Cerebellar nuclear complex (tissue), 1 donor: ENCODE data around the gene FAXDC2.

Experiments used
- DNase-seq, 2 experiments: peaks; one replicate each; lab custom pipeline; 2025; lab: John Stamatoyannopoulos, UW

The FAXDC2 gene

DNA sequence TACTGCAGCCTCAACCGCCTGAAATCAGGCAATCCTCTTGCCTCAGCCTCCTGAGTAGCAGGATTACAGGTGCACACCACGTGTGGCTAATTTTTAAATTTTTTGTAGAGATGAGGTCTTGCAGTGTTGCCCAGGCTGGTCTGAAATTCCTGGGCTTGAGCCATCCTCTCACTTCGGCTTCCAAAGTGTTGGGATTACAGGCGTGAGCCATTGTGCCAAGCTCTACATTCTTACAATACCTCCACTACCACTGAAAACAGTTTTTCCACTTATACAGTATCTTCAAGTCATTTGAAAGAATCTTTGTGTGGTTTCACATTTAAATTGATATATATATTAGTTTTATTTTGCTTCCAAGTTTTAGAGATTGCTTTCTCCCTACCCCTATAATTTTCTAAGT, 52.6 kb downstream of the FAXDC2 start:
- DNase-seq, result no peak

DNA sequence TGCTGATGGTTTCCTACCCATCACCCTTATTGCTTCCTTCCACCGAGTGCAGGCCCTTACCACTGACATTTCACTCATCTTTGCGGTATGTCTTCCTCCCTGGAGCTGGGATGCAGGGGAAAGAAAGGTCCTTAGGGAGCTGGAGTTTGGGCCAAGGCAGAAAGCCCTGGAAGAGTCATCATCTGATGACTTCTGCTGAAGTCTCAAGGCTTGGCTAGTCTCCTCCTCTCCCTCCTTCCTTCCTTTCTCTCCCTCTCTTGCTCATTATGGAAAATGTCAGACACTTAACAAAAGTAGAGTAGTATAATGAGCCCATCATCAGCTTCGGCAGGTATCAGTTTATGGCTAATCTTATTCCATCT, 55.2 kb downstream of the FAXDC2 start:
- no peak for DNase-seq

DNA sequence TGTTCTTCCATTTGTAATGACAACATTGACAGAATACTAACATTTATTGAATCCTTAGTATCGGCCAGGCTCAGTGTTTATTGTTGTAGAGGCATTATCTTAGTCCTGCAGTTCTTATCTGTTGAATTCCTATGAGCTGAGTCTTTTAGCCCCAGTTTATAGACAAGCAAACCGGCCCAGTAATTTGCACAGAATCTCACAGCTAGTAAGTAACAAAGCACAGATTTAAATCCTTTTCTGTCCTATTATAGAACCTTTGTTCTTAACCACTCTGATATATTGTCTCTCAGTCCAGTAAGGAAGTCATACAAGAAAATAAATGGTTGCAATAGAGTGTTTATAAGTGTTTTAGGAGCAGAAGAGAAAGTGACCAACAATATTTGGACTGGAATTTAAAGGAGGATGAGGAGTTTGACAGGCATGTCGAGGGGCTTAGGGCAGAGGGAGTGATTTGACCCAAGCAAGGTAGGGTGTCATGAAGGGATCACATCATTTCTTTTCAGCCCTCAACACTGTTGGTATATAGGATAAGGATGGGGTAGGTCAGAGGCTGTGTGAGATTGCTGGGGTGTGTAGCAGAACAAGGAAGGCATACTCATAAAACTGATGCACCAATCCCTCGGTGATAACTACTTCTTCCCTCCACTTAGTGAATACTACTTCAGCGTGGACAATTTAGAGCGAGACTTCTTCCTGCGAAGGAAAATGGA, 55.7 kb downstream of the FAXDC2 start:
- no peak for DNase-seq

DNA sequence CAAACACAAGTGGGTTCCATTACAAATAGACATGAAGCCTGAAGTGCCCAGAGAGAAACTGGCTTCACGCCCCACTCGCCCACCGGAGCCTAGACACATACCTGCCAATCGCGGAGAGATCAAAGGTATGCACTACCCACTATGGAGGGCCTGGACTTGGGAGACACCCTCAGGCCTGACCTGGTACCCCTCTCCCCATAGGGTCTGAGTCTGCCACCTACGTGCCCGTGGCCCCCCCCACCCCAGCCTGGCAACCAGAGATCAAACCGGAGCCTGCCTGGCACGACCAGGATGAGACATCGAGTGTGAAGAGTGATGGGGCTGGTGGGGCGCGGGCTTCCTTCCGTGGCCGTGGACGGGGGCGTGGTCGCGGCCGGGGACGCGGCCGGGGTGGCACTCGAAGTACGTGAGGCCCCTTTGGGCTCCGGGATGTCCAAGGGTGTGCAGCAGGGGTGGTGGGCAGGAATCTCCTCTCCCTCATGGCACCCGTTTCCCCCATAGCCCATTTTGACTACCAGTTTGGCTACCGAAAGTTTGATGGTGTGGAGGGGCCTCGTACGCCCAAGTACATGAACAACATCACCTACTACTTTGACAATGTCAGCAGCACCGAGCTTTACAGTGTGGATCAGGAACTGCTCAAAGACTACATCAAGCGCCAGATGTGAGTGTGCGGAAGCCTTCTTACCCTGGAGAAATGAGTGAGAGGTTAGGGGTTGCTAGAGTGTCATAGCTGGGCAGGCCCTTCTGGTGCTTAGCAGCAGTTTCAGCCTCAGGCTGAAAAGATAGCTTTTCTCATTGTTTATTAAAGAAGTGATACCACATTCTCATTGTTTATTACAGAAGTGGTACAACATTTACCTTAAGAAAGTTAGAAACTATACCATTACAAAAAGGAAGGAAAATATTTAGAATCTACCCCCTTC, 56.5 kb downstream of the FAXDC2 start:
- no peak for DNase-seq

DNA sequence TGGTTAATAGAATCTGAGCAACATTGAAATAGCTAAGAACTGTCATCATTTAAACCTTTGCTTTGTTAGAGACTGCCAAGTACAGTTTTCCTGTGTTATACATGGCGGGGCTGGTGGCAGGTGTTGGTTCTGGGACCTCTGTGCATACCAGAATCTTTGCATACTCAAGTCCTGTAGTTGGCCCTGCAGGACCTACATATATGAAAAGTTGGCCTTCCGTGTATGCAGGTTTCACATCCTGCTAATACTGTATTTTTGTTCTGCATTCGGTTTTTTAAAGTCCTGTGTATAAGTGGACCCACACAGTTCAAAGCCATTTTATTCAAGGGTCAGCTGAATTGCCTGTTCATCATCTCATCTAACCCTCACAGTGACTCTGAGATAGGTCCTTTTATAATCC, 58.9 kb downstream of the FAXDC2 start:
- no peak for DNase-seq

DNA sequence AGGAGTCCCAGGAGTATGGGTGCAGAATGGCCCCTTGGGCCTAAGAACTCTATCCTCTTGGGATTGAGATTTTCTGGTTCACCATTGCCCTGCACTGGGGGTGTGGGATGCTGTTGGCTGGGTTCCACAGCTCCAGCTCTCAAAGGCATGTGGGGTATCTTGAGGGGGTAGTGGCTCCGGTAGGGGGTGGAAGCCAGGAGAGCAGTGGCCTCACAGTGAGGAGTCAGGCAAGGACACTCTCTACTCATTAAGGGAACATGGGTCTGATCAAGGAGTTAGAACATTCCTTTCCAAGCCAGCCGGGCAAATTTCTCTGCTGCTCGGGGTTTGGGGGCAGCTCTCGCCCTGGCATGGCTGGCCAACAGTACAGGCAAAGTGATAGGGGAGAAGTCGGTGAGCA, 62.2 kb downstream of the FAXDC2 start:
- no peak for DNase-seq

DNA sequence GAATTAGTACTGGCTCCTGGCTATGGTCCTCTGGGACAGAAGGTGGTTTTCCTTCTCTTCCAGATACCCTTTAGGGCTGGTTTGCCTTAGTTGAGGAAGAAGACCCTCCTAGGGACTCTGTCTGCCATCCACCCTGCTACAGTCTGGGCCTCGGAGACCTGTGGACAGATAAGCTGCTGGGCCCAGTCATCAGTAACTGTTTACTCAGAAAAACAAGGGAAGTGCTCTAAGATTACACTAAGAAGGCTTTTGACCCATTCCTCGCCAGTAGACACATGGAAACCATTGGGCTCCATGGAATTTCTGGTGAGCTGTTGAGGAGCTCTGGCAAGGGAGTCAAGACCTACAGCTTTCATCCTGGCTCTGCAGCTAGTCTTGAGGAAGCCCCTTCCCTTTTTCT, 64.0 kb downstream of the FAXDC2 start:
- DNase-seq, result no peak

DNA sequence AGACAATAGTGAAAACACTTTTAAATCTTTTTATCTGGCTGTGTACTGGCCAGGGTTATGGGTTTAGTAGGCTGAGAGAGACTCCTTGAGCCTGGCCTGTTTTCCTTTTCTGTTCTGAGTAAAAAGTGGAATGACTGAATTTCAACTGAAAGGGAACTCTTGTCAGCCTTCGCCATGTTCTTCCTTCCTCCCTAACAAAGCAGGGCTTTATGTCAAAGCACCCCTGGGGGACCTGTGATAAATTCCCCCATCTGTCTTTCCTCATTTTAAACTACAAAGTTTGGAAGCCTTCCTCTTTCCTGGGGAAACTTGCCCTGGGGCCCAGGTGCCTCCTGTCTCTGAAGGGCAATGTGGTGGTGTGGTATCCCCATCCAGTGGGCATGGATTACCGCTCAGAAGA, 65.5 kb downstream of the FAXDC2 start:
- no peak for DNase-seq

DNA sequence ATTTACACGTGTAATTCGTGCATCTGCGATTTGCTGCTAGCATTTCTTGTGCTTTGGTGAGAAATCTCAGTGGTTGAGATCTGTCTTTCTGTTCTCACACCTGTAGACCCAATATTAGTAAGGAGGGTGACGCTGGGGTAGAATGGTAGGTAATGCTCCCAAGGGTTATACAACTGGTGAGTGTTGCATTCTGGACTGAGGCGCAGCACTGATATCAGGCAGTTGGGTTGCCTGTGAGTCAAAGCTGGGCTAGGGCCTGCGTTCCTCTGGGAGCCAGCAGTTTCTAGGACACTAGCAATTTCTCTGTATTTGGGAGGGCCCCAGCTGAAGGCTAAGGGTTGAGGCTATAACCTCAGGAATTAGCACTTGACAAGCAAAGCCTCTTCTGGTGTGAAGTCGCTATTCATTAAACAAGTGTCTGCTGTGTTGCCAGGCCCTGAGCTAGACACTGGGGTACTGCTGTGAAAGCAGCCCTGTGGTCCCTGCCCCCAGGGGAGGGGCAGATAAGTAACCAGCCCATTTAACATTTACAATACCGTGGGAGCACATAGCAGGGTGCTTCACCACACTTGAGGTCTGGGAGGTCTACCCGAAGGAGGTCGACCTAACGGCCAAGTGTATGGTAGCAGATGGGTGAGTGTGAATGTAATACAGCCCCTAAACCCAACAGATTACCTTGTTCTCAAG, 66.5 kb downstream of the FAXDC2 start:
- no peak for DNase-seq

DNA sequence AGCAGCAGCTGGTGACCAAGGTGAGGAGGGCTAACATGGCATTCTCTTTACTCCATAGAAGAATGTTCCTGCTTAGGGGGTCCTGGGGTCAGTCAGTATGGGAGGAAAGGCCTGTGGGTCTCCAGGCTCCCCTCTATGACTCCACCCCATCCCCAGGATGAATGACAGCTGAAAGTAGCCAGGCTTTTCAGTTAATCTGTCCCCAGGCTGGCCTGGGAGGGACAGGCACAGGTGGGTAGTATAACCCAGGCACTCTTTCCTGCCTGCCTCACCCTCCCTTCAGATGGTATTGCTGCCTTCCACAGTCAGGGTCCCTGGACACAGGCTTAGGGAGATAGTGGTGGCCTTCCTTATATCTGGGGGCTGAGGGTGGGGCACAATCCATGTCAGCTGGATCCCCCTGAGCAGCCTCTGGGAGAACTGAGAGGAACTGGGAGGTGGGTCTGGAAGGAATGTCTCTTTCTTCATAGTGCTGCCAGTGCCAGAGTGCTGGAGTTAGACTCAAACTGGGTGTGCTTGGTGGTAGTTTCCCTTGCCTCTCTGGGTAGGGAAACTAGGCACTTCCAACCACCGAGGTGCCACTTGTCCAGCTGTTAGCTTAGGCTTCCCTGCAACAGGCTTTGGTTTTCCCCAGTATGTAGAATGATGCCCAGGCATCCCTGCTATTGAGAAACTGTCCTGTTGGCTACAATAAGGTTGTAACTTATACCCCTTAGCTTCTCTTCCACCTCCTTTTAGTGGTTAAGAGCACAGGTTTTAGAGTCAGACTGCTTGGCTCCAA, 67.4 kb downstream of the FAXDC2 start:
- no peak for DNase-seq

DNA sequence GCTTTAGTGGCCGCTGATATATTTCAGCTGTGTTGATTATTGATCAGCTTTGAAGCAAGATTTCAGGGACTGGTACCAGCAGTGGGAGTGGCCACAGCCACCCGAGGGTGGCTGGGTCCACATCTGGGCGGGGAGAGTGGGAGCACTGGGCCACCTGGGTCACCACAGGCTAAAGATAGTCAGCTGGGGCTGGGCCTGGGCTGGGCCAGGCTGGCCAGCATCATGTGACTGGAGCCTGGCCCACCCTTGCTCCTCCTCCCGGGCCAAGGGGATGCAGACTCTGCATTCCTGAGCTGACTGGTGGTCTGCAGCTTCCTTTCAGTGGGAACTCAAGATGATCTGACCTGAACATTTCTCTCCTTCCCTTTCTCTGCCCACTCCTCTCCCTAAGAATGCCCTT, 68.1 kb downstream of the FAXDC2 start:
- DNase-seq, result no peak

DNA sequence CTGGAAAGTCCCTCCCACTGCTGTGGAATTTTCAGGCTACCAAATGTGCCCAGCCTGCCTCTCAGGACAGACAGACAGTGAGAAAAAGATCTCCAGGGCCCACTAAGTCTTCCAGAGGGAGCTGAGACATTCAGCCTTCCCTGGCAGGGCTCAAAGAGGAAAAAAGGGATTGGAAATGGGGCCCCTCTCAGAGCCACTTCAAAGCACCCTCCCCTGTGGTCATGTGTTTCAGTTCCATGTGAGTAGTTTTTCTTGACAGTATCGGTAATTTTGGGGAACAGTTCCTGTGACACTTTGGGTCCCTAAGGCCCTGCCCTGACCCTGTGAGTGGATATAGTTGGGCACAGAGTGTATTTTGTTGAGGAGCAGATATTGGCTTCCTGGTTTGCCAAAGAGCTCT, 70.3 kb downstream of the FAXDC2 start:
- no peak for DNase-seq

DNA sequence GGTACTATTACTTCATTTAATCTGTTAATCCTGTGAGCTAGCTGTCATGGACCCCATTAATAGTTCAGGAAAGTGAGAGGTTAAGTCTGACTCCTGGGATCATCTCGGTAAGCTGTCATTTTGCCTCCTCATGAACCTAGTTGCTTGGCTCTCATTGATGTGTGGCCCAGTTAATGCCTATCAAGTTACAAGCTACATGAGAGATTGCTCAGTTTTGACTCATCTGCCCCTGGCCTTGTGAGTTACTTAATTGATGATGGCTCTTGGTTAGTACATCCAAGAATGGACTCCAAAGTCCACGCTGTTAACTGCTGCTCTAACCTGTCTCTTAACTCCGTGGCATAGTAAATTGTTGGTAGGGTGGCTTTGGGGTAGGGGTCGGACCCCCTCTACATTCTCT, 71.3 kb downstream of the FAXDC2 start:
- no peak for DNase-seq

DNA sequence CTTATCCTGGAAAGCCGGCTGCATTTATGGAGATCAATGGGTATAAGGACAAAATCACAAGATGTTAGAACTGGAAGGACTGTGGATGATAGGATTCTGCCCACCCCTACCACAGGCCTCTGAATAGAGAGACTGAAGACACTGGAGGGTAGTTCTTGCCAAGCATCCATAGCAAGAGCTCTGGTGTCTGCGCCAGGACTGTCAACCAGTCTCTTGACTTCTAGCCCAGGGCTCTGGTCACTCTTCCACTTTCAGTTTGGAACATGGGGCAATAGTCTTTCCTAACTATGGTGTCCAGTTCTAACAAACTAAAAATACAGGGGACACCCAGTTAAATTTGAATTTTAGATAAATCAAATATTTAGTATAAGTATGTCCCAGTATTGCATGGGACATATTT, 71.9 kb downstream of the FAXDC2 start:
- no peak for DNase-seq

DNA sequence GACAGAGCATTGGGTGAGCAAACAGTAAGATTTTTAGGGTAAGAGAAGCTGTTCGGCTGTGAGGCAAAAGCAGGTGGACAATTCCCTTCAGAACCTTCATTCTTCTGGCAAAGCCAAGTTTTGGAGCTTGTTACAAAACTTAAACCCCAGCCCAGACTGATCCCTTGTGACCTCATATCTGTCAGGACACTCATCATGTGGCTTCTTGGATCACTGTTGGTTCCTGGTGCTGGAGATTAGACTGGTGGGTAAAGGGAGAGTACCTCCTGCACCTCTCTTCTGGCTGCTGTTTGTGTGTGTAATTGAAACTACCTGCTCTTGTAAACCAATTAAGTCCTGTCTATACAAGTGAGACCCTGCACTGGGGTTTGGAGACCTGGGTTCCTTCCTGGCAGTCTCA, 74.2 kb downstream of the FAXDC2 start:
- no peak for DNase-seq

DNA sequence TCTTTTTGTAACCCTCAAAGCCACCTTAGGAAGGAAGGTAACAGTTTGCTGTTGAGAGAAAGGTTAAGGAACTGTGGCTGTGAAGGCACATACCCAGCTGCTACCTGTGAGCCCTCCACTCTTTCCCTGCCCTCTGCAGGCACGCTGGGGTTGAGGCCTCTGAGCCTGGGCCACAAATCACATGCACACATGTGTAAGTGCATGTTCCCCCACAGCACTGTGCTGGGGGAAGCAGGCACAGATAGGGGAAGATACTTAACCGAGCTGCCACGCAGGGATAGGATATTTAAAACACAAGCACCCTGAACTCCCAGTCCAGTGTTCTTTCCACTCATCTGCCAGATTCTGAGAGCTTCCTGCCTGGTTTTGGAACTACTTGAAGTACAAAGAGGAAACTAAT, 77.1 kb downstream of the FAXDC2 start:
- DNase-seq, result no peak

DNA sequence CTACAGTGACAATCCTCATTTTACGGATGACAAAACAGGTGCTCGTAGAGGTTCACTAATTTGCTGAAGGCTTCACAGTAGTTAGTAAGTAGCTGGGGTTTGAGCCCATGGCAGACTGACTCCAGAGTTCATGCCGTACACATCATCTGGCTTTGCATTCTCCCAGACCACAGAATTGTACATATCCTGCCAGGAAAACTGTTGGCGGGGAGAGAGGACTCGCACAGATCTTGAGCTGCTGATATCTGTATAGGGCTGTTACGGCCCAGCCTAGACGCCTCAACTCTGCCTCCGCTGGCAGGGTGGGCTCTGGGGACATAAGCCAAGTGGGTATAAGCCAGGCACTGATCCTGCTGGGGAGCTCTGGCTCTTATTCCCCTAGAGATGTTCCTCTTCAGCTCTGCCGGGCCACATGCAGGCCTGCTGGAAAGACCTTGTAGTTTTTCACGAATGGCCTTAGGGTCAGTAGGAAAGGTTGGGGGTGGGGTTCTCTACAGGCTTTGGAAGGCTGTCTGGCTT, 79.0 kb downstream of the FAXDC2 start:
- no peak for DNase-seq

DNA sequence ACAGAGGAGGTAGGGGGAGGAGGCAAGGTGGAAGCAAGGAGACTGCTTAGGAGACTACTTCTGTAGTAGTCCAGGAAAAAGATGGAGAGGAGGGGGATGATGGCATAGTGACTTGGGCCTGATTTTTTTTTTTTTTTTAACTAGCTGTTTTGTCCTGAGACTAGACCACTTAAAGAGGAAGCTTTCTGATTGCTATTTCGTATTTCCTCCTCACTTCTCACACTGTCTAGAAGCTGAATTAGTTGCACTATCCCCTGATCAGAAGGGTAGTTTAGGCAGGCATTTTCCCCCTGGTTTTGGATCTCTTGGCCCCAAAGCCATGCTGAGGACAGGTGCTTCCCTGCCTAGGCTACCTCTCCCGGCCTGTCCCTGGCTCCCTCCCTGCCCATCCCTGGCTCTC, 80.3 kb downstream of the FAXDC2 start:
- no peak for DNase-seq
